Mammary epithelial cell (primary cell): Measurements from ENCODE around the gene OR2V1.

ENCODE experiments used
- CTCF ChIP-seq, 2 donors: IDR thresholded peaks in 1 of 2; conservative IDR thresholded peaks in 1 of 2; 2 replicates each; pipeline ENCODE4 v1.5.1; 2011 to 2012; ENCODE audit warnings: inconsistent platforms in 2 of 2, low read length in 2 of 2, mild to moderate bottlenecking in 2 of 2, control low read depth in 1 of 2, low read depth in 1 of 2; ENCODE audit not compliant: insufficient read depth in 1 of 2; ENCODE audit errors: extremely low read depth in 1 of 2
- EZH2 ChIP-seq: IDR thresholded peaks from 2 replicates; pipeline ENCODE4 v1.6.1; 2012; ENCODE audit warnings: low read length, inconsistent platforms, borderline replicate concordance

- no peak for TF ChIP-seq CTCF (conservative IDR thresholded peaks at IDR 0.05 in 1 of 2, IDR thresholded peaks at IDR 0.05 in 1 of 2; ENCODE audit: extremely low read depth in 1 of 2, insufficient read depth in 1 of 2, low read depth in 1 of 2, low read length in 2 of 2)
- TF ChIP-seq EZH2: no peak
Observed at GRCh38 chr5:181098762-181099601, 32.0 kb downstream of the OR2V1 start.
